GM23338 (cell line): ENCODE data around the gene CDK3.

Source experiments
- CREB1 ChIP-seq: fragments of 250-450 bp; sonication (Bioruptor Pico); IDR thresholded peaks from 2 replicates; pipeline ENCODE4 v1.5.0; 2020; ENCODE audit warnings: low read depth, mild to moderate bottlenecking, moderate library complexity
- CTCF ChIP-seq, 2 experiments: fragments of 200-600 bp in 1 of 2; sonication (generic) in 1 of 2; conservative IDR thresholded peaks; 2 replicates each; pipeline versions ENCODE4 v1.5.1 to v1.6.1; 2016 to 2017; ENCODE audit warnings: antibody characterized with exemption in 2 of 2, low read depth in 2 of 2, mild to moderate bottlenecking in 2 of 2, moderate library complexity in 1 of 2
- ETS1 ChIP-seq: IDR thresholded peaks from 2 replicates; pipeline ENCODE4 v1.6.1; 2016; ENCODE audit warnings: antibody characterized with exemption
- EZH2 ChIP-seq: fragments of 200-600 bp; sonication (generic); IDR thresholded peaks from one replicate; pipeline ENCODE4 v1.8.0; 2017; ENCODE audit warnings: antibody characterized with exemption, mild to moderate bottlenecking, low read depth; ENCODE audit not compliant: unreplicated experiment
- EZH2phosphoT487 ChIP-seq: fragments of 200-600 bp; sonication (generic); IDR thresholded peaks from one replicate; pipeline ENCODE4 v1.8.1; 2018; ENCODE audit warnings: antibody characterized with exemption; ENCODE audit not compliant: unreplicated experiment
- JUNB ChIP-seq: IDR thresholded peaks from one replicate; pipeline ENCODE4 v1.6.1; 2016; ENCODE audit warnings: antibody characterized with exemption; ENCODE audit not compliant: unreplicated experiment
- NANOG ChIP-seq: IDR thresholded peaks from 2 replicates; pipeline ENCODE4 v1.6.1; 2016; ENCODE audit warnings: antibody characterized with exemption, borderline replicate concordance
- POLR2AphosphoS5 ChIP-seq: IDR thresholded peaks from 2 replicates; pipeline ENCODE4 v1.6.1; 2016; ENCODE audit warnings: antibody characterized with exemption, low read depth
- REST ChIP-seq: IDR thresholded peaks from one replicate; pipeline ENCODE4 v1.6.1; 2018; ENCODE audit warnings: antibody characterized with exemption; ENCODE audit not compliant: unreplicated experiment
- STAT1 ChIP-seq: IDR thresholded peaks from one replicate; pipeline ENCODE4 v1.6.1; 2016; ENCODE audit warnings: antibody characterized with exemption; ENCODE audit not compliant: unreplicated experiment
- ZNF331 ChIP-seq: fragments of 250-450 bp; sonication (Bioruptor Pico); IDR thresholded peaks from 2 replicates; pipeline ENCODE4 v1.5.0; 2020; ENCODE audit warnings: low read depth, mild to moderate bottlenecking, moderate library complexity

- no peak for TF ChIP-seq CTCF (conservative IDR thresholded peaks at IDR 0.05; ENCODE audit: low read depth in 2 of 2)
- no peak for TF ChIP-seq EZH2phosphoT487
- no peak for TF ChIP-seq NANOG
- TF ChIP-seq POLR2AphosphoS5: no peak
- no peak for TF ChIP-seq JUNB
- no peak for TF ChIP-seq EZH2
- TF ChIP-seq CREB1 (CRISPR knock-in tag): no peak
- TF ChIP-seq ETS1: no peak
- TF ChIP-seq REST: no peak
- TF ChIP-seq ZNF331 (CRISPR knock-in tag): no peak
- TF ChIP-seq STAT1: no peak
Observed at GRCh38 chr17:76009447-76009846, 8.8 kb downstream of the CDK3 start.
